GM18519 (cell line): ENCODE measurements around the gene GPC1.

Source experiments
- ATAC-seq: cut with Tn5 transposase; IDR thresholded peaks from one replicate; pipeline ENCODE4 v1.9.1; 2021; ENCODE audit warnings: mild to moderate bottlenecking, moderate library complexity; ENCODE audit not compliant: unreplicated experiment, low FRiP score

GPC1 gene

DNA sequence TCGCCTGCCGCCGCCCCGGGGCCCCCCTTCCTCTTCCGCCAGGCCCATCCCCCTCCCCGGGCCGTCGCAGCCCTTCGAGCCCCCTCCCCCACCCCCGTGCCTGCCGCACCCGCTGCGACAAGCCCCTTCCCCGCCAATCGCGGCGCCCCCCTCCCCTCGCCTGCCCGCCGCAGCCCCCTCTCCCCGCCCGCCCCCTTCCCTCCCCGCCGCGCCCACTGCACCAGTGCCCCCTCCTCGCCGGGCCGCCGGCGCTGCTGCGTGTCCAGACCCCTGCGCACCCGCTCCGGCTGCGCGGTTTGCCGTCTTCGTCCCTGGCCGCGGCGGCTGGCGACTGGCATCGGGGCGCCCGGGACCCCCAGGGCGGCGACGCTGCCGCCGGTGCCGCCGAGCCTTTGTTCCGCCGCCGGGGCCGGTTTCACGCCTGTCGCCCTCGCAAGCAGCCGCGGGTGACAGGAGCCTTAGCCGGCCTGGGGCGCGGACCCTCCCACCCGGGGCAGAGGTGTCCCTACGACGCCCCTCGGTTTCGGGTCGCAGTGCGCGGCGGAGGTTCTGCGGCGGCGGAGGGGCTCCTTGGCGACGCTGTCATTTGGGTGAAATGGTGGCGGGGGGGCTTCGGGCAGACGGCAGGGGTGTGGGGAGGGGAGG is 18.1 kb downstream of the GPC1 start:
- ATAC-seq, result no peak

DNA sequence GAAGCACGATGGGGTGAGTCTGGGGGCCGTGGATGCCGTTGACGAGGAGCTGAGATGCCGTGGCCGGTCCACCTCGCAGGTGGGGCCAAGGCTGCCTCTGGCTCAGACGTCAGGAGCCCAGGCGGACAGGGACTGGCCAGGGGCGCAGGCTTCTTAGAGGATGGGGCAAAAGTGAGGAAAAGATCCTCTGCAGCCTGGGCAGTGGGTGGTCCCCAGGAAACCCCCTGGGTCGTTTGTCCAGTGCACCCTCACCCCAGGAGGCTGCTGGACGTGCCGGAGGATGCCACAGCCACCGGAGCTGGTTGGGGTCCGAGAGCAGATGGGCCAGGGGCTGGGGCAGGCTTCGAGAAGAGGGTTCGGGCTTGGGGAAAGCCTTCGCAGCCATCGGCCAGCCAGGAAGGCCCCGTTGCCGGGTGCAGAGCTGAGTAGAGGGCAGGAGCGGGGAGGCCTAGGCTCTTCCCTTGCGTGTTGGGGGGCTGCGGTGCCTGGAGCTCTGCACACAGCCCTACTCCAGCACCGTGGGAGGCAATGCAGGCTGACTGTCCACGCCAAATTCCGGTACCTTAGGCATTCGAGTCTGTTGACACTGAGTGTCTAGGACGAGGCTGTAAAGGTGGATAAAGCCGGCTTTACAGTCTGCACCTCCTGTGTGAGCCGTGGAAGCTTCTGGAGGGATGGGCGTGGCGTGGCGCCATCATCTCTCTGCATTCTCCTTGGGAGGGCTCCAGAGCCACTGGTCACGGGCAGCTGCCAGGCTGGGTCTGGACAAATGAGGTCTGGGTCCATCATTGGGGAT is 18.8 kb downstream of the GPC1 start:
- no peak for ATAC-seq

DNA sequence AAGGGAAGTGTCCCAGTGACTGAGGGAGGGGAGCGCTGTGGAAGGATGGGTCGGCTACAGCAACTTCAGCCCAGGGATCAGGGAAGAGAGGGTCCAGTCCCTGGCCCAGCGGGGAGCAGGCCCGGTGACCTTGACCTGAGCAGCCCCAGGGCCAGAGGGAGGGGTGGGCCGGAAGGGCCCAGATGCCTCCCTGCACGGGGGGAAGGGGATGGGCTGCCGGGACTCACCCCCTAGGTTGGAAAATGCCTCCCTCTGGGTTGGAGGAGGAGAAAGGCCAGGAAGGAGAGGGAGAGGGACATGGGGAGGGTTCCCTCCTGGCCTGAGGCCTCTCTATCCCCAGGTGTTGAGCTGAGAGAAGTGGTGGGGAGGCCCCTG is 19.8 kb downstream of the GPC1 start:
- no peak for ATAC-seq

DNA sequence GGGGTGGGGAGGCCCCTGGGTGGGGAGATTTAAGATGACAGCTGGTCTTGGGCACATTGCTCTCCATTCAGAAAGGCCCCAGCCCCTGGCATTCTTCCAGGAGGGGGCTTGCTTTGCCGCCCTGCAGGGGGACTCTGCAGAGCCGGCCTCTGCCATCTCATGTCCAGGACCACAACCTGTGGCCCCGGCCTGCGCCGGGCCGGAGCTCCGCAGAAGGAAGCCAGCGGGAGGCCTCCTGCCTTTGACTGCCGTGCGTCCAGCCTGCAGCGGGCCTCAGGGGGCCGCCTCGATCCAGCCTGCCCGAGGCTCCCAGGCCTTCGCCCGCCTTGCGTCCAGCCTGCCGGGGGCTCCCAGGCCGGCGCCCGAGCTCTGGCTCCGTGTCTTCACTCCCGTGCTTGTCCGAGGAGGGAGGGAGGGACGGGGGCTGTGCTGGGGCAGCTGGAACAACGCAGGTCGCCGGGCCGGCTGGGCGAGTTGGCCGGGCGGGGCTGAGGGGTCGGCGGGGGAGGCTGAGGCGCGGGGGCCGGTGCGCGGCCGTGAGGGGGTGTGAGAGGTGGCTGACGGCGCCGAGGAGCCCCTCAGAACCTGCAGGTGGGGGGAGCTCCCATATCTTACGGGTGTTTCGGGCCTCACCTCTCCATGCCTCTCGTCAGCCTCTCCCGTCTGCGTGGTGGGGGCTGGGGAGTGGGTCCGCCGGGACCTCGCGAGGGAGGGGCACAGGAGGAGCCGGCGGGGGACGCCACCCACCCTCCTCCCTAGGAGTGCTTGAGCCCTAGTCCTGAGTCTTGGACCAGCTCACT is 20.4 kb downstream of the GPC1 start:
- no peak for ATAC-seq

DNA sequence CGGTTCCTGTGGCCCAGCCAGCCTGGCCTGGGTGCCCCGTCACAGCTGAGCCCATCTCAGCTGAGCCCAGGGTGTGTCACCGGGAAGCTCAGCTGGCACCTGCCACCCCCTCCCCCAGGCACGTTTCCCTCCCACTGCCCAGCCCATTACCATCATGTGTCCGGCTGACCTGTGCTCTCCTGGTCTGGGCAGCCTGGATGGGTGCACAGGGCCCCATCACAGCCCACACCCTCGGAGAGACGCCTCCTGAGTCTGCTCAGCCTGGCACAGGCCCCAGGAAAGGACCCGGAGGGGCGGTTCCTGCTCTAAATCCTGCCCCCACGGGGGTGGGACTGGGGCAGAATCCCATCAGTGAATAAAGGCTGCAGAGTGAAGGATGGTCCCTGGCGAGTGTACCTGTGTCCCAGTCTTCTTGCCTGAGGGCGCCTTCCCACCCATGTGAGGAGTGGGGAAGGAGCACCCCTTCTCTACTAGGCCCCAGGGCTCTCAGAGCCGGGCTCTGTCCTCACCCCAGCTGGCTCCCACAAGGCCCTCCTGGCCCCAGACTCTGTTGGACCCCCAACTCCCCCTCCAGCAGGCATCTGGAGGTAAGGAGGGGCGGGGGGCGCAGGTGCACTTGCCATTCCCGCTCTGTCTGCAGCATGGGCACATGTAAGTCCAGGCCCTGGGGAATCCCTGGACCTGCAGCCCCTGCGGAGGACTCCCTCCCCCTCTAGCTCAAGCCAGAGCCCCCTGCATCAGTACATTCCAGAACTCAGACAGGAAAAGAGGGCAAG is 21.2 kb downstream of the GPC1 start:
- no peak for ATAC-seq

DNA sequence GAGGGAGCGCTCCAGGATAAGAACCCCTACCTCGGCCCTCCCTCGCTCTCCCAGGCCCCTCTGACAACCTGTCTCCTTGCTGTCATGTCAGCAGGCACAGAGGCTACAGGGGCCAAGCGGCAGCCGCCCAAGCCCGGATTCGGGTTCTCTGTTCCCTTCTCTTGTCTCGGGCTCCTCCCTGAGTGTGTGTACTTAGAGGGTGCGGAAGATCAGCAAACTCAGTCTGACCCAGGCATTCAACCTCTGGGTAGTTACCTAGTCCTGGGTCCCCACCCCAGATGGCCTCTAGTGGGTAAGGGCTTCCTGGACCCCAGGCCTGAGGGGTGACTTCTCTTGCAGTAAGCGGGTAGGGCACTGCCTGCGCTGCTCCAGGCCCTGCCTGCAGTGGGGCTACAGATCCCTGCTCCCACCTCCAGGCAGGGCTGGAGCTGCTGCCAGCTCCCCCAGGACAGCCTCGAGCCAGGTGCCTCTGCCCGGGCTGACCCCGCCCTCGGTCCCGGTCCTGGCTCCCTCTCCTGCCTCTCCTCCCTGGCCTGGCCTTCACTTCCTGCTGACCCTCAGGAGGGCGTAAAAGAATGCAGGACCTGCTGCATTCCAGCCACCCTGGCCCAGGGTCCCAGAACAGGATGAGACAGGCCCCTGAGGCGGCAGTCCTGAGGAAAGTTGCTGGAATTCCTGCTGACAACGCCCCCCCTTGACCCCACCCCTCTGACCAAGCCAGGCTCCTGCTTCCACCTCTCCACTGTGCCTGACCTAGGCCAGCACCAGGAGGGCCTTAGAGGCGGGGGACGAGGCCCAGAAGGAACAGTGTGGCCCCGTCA is 22.0 kb downstream of the GPC1 start:
- no peak for ATAC-seq

DNA sequence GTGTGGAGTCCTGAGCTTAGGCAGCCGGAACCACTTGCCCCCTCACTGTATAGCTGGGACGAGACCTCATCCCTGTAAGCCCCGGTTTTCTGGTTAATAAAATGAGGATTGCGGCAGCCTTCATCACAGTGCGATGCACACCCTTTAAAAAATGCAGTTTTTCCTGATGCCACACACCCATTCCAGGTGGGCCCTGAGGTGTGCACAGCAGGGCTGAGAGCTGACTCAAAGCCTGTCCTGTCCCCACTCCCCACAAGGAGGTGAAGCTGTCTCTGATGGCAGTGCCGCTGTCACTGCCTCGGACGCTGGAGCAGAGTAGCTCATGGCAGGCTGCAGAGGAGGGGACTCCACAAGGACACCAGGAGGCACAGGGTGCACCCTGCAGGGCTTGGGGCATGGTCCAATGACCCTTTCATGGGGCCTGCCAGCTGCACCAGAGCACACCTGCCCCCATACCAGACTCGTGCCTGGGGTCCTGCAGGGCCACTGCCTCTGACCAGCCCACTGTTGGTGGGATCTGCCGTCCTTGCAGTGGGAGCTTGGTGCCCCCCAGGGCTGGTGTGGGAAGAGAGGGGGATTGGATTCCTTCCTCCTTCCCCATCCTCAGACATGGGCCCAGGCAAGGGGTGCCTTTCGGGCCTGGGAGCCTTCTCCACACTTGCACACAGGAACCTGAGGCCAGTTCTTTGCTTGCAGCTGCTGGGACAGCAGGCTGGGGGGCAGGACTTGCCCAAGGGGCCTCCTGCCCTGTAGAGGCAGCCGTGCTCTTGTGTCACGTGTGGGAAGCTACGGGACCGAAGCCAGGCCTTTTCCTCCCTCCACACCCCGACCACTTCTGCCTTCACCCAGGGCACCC is 22.8 kb downstream of the GPC1 start:
- no peak for ATAC-seq

DNA sequence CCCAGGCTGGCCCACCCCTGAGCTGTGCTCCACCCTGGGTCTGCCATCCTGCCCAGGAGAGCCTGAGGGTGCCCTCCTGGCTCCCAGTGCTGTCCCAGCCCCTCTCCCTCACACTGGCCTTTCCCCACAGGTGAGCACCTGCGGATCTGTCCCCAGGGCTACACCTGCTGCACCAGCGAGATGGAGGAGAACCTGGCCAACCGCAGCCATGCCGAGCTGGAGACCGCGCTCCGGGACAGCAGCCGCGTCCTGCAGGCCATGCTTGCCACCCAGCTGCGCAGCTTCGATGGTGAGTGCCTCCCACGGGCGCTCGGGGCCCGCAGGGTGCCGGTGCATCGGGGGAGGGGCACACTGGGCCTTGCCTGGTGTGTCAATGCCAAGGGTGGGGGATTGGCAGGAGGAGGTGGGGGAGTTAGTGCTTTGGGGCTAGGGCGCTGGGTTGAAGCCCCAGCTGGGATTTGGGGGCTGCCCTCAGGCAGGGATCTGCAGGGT is 23.5 kb downstream of the GPC1 start:
- no peak for ATAC-seq

DNA sequence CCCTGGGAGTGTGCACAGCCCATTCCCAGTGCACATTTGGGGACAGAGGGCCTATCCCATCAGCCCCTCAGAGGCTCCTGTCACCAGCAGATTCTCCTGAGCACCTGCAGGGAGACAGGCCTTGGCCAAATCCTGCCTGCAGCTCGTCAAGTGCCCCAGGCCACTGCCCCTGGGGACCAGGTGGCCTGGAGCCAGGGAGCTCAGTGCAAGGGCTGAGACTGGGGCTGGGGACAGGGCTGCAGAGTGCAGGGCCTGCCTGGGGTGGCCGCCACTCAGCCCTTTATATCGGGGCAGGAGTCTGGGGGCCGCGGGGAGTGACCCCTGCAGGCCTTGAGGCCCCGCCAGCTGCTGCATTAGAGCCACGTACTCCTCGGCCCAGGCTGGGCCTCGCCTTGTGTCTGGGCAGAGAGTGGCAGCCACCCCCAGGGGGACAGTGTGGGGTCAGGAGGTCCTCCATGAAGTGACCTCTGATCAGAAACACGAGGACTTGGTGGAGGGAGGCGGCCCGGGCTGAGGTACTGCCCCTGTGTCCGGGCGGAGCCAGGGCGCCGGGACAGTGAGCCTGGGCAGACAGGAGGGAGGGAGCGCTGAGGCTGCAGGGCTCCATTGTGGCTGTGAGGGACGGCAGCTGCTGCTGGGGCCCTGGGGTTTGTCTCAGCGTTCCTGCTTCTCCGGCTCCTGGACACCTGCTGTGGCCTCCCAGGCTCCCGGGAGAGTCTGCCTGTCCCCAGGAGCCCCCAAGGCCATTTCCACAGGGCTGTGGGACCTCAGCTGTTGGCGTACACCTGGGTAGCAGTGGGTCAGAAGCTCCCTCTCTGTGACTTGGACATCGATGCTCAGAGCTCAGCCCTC is 24.2 kb downstream of the GPC1 start:
- no peak for ATAC-seq

DNA sequence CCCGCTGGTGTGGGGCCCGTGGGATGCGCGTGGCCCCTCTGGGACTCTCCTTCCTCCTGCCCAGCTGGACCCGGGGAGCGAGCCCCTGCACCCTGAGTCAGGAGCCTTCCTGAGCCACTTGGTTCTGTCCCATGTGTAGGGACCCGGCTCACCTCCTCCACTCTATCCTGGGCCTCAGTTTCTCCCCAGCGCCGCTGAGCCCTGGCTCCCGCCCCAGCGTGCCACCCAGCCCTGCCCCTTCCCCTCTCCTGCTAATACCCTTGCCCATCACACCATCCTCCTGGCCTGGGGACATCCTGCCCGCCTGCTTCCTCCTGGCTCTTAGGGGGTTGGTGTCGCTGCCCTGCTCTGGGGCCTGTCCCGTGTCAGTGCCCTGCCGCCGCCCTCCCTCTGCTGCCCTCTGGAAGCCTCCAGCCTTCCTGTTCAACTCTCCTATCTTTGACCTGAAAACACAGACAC is 24.8 kb downstream of the GPC1 start:
- ATAC-seq, result no peak

DNA sequence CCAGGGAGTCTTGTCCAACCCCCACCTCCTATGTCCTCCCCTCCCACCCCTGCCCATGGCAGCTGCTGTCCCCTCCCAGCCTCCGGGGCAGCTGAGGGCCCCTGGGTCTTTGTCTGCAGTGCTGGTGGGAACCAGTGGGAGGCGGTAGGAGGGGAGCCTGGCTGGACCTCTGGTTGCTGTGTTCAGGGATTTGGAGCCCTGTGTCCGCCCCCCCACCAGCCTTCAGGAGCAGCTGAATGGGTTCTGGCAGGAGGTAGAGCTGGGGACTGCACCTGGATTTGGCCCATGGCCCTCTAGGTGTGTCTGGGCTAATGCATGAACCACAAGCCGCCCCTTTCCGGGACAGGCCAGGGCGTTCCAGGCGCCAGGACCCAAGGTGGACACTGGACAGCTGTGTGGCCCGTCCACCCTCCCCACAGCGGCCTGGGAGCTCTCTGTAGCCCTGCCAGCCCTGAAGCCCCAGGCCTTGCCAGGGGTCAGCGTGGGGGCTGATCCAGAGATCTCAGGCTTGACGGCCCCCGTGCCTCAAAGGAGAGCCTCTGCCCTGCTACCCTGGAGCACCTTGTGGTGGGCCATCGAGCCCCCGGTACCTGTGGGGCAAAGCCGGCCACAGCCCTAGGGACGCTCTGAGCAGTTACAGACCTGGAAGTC is 25.4 kb downstream of the GPC1 start:
- no peak for ATAC-seq

DNA sequence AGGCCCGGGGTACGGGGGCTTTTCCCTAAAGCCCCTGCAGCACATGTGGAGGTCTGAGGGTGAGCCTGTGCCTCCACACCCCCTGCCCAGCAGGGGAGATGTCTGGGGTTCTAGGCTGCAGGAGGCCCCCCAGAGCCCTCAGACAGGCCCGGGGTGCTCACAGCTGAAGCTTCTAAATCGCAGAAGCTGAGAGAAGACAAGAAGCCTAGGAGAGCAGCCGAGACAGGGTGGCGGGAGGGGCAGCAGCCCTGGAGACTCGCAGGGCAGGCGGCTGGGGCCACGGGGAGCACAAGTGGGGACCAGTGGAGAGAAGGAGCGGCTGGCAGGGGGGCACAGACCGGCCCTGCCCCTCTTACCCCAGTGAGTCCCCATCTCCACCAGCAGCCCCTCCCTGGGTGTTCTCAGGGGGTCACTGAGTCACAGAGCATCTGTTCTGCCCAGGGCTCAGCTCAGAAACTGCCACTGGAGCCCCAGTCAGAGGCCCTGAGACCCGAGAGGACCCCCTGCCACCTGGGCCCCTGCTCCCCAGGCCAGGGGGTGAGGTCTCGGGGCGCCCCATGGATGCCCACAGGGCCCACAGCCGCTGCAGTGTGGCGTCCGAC is 26.1 kb downstream of the GPC1 start:
- ATAC-seq, result no peak

DNA sequence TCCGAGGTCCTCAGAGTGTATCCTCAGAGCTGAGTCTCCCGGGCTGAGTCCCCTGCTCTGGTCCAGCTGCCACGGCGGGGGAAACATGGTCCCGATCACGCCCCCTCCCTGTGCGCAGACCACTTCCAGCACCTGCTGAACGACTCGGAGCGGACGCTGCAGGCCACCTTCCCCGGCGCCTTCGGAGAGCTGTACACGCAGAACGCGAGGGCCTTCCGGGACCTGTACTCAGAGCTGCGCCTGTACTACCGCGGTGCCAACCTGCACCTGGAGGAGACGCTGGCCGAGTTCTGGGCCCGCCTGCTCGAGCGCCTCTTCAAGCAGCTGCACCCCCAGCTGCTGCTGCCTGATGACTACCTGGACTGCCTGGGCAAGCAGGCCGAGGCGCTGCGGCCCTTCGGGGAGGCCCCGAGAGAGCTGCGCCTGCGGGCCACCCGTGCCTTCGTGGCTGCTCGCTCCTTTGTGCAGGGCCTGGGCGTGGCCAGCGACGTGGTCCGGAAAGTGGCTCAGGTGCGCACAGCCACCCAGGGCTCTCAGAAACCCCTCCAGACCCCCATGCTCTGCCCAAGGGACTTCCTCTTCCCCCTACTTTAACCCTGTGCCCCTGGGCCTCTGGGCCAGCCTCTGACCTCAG is 26.7 kb downstream of the GPC1 start:
- no peak for ATAC-seq

DNA sequence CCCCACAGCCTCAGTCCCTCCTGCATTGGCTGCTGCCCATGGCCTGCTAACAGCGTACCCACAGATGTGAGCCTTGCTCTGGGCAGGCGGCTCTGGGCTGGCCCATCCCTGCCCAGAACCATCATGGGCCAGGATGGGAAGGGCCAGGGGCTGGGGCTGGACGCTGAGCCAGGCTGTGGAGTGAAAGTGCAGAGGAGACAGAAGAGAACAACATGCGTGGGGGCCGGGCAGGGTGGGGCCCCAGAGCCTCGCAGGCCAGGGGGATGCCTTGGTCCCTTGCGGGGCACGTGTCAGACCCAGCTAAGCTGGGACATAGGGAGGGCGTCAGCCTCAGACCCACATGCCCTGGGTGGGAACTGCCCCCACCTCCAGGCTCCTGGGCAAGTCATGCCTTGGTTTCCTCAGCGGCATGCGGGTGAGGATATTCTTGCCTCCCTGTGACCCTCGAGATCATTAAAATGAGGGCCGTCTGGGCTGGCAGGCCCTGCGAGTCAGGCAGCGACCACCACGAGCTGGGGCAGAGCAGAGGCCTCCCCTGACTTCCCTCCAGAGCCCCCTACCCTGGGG is 27.3 kb downstream of the GPC1 start:
- no peak for ATAC-seq

DNA sequence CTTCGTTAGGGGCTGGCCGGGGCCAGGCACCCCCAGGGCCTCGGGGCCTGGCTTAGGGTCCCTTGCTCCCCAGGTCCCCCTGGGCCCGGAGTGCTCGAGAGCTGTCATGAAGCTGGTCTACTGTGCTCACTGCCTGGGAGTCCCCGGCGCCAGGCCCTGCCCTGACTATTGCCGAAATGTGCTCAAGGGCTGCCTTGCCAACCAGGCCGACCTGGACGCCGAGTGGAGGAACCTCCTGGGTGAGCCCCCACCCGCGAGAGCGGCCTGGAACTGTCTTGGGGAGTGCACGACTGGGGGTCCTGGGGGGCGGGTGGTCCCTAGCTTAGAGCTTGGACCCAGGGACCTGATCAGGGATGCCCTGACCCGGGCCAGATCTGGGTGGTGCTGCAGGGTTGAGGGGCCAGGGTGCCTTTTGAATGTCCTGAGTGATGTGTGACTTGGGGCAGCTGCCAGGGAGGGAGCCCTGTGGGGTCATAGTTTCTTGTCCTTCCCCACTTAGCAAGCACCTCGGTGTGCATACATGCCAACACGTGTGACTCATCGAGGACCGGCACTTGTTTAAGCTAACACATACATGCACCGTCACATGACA is 27.9 kb downstream of the GPC1 start:
- ATAC-seq, result no peak
